Neuronal stem cell (in vitro differentiated cells): ENCODE data around the gene TNNI2.

Experiments used
- DNase-seq: peaks from one replicate; pipeline ENCODE4 v3.0.0-alpha.2; 2013; ENCODE audit warnings: low spot score
- H2AFZ ChIP-seq: one replicate; pipeline ENCODE4 v1.6.1; 2013; ENCODE audit warnings: mild to moderate bottlenecking, low read length, inconsistent platforms
- H2AK5ac ChIP-seq: 2 replicates; pipeline ENCODE4 v1.6.1; 2013; ENCODE audit warnings: low read depth, mild to moderate bottlenecking, inconsistent platforms, low read length, moderate library complexity, mixed read lengths
- H2BK120ac ChIP-seq: 2 replicates; pipeline ENCODE4 v1.6.1; 2013; ENCODE audit warnings: low read depth, mild to moderate bottlenecking, inconsistent platforms, low read length, moderate library complexity, mixed read lengths
- H2BK12ac ChIP-seq: one replicate; pipeline ENCODE4 v1.6.1; 2013; ENCODE audit warnings: low read length, inconsistent platforms
- H2BK15ac ChIP-seq: 2 replicates; pipeline ENCODE4 v1.6.1; 2013; ENCODE audit warnings: mild to moderate bottlenecking, low read length, inconsistent platforms, mixed read lengths
- H2BK5ac ChIP-seq: one replicate; pipeline ENCODE4 v1.6.1; 2013; ENCODE audit warnings: inconsistent platforms, mild to moderate bottlenecking, low read length, moderate library complexity
- H3K14ac ChIP-seq: one replicate; pipeline ENCODE4 v1.6.1; 2013; ENCODE audit warnings: low read length, inconsistent platforms
- H3K18ac ChIP-seq: 2 replicates; pipeline ENCODE4 v1.6.1; 2013; ENCODE audit warnings: low read length, inconsistent platforms
- H3K23ac ChIP-seq: 2 replicates; pipeline ENCODE4 v1.6.1; 2013; ENCODE audit warnings: low read depth, mild to moderate bottlenecking, mixed read lengths, low read length, inconsistent platforms; ENCODE audit not compliant: poor library complexity
- H3K27ac ChIP-seq: replicated peaks from 3 replicates; pipeline ENCODE4 v1.5.1; 2013; ENCODE audit warnings: low read length, inconsistent platforms
- H3K27me3 ChIP-seq, 3 experiments: 2 replicates each; pipeline ENCODE4 v1.6.1; 2013; ENCODE audit warnings: low read length in 3 of 3, mild to moderate bottlenecking in 2 of 3, inconsistent platforms in 1 of 3, low read depth in 1 of 3, mixed read lengths in 1 of 3, moderate library complexity in 1 of 3; ENCODE audit not compliant: control insufficient read depth in 3 of 3, insufficient read depth in 3 of 3
- H3K36me3 ChIP-seq, 2 donors: replicated peaks in 1 of 2; 2 replicates each; pipeline ENCODE4 v1.6.1; 2013; ENCODE audit warnings: low read length in 2 of 2; ENCODE audit not compliant: control insufficient read depth in 2 of 2, insufficient read depth in 2 of 2
- H3K4ac ChIP-seq: 2 replicates; pipeline ENCODE4 v1.6.1; 2013; ENCODE audit warnings: inconsistent platforms, mild to moderate bottlenecking, low read length, moderate library complexity
- H3K4me1 ChIP-seq, 2 donors: 1 replicate in 1 of 2; 2 replicates in 1 of 2; pipeline ENCODE4 v1.6.1; 2013; ENCODE audit warnings: low read length in 2 of 2, low read depth in 1 of 2; ENCODE audit not compliant: control insufficient read depth in 2 of 2, insufficient read depth in 1 of 2
- H3K4me2 ChIP-seq: one replicate; pipeline ENCODE4 v1.6.1; 2013; ENCODE audit warnings: mild to moderate bottlenecking, low read length, inconsistent platforms; ENCODE audit not compliant: insufficient read depth, poor library complexity, severe bottlenecking
- H3K4me3 ChIP-seq, 2 donors: 2 replicates each; pipeline ENCODE4 v1.5.1; 2013; ENCODE audit warnings: low read length in 2 of 2, mild to moderate bottlenecking in 2 of 2, inconsistent platforms in 1 of 2, moderate library complexity in 1 of 2
- H3K79me1 ChIP-seq: one replicate; pipeline ENCODE4 v1.6.1; 2013; ENCODE audit warnings: low read depth, mild to moderate bottlenecking, inconsistent platforms, low read length, moderate library complexity
- H3K9ac ChIP-seq: one replicate; pipeline ENCODE4 v1.6.1; 2013; ENCODE audit warnings: mild to moderate bottlenecking, low read depth, low read length, inconsistent platforms; ENCODE audit not compliant: poor library complexity
- H3K9me3 ChIP-seq, 2 donors: replicated peaks in 1 of 2; 2 replicates each; pipeline versions ENCODE3 to v1.6.1; 2013; ENCODE audit warnings: low read length in 2 of 2, mild to moderate bottlenecking in 2 of 2, inconsistent platforms in 1 of 2, low read depth in 1 of 2, mixed read lengths in 1 of 2, moderate library complexity in 1 of 2; ENCODE audit not compliant: control insufficient read depth in 2 of 2, insufficient read depth in 1 of 2
- H4K8ac ChIP-seq: one replicate; pipeline ENCODE4 v1.6.1; 2013; ENCODE audit warnings: low read depth, mild to moderate bottlenecking, inconsistent platforms, low read length, moderate library complexity
- H4K91ac ChIP-seq: one replicate; pipeline ENCODE4 v1.6.1; 2013; ENCODE audit warnings: low read length, low read depth, mild to moderate bottlenecking, inconsistent platforms; ENCODE audit not compliant: poor library complexity
- WGBS, 2 donors: extraction: QIAGEN DNeasy Blood & Tissue Kit; methylation state at CpG; one replicate each; pipeline ENCODE4 v1.1.7; 2013; ENCODE audit warnings: missing lambda C conversion rate in 2 of 2, mixed read lengths in 1 of 2; ENCODE audit not compliant: insufficient read length in 2 of 2, insufficient replicate concordance in 1 of 2; ENCODE audit errors: extremely low coverage in 2 of 2; 5-methylcytosine and 5-hydroxymethylcytosine counted together

Gene TNNI2

GRCh38 chr11:1834062-1834610 lies 4.6 kb upstream of the TNNI2 start:
- Histone ChIP-seq H3K27me3 (peaks cover 0 to 55% (median 0%) of the 10 kb centered on the region in 3 experiments), H2BK5ac (peak overlapping the region; percentile 95), H3K79me1 (no peaks in the 10 kb centered on the region), H3K4ac (peak overlapping the region; percentile 53), H3K18ac (peak overlapping the region; percentile 97), H2BK15ac (peak overlapping the region; percentile 100), H3K9ac (peak overlapping the region; percentile 63), H3K14ac (peak overlapping the region; percentile 94), H4K91ac (peak overlapping the region; percentile 64), H2AFZ (no peak overlapping the region), H4K8ac (peak overlapping the region; percentile 86), H3K27ac (no peak overlapping the region), H3K4me3 (no peak overlapping the region), H3K4me2 (no peak overlapping the region), H2BK120ac (peak overlapping the region; percentile 96), H3K23ac (peak overlapping the region; percentile 67), H2AK5ac (peak overlapping the region; percentile 100), H3K4me1 (peaks cover 0 to 18% of the 10 kb centered on the region in 2 donors), H3K36me3 (no peaks in the 10 kb centered on the region), H2BK12ac (peak overlapping the region; percentile 99), H3K9me3 (no peaks in the 10 kb centered on the region)
- whole genome bisulfite sequencing, 2 donors: no CpG with 5 or more reads among the region's 14 CpGs
- DNase-seq: no peak

- Histone ChIP-seq H3K9me3 (no peaks in the 10 kb centered on the region), H3K27ac (no peak within 1 kb of the TSS), H2BK120ac (peak within 1 kb of the TSS; percentile 96), H3K9ac (peak within 1 kb of the TSS; percentile 63), H4K8ac (peak within 1 kb of the TSS; percentile 86), H2BK12ac (peak within 1 kb of the TSS; percentile 99), H3K4me3 (no peak within 1 kb of the TSS), H2BK5ac (peak within 1 kb of the TSS; percentile 95), H3K79me1 (no peaks in the 10 kb centered on the region), H3K4ac (peak within 1 kb of the TSS; percentile 53), H2AK5ac (peak within 1 kb of the TSS; percentile 100), H3K14ac (peak within 1 kb of the TSS; percentile 94), H3K4me2 (no peak within 1 kb of the TSS), H3K4me1 (peaks cover 0 to 18% of the 10 kb centered on the region in 2 donors), H3K36me3 (no peaks in the 10 kb centered on the region), H3K23ac (peak within 1 kb of the TSS; percentile 67), H4K91ac (peak within 1 kb of the TSS; percentile 64), H3K18ac (peak within 1 kb of the TSS; percentile 97), H2BK15ac (peak within 1 kb of the TSS; percentile 100), H2AFZ (no peak within 1 kb of the TSS), H3K27me3 (peaks cover 0 to 51% (median 0%) of the 10 kb centered on the region in 3 experiments)
- no CpG with 5 or more reads among the region's 26 CpGs for WGBS, 2 donors
- DNase-seq: no peak
These were observed 3.8 kb upstream of the TNNI2 start, which contains the start of gene SYT8 for GRCh38 chr11:1834779-1835670. TSS of gene SYT8 (plus strand) at chr11:1834990. CDS start at chr11:1835106, 116 bp downstream.

- Histone ChIP-seq H2BK5ac (peak overlapping the region; percentile 93), H2BK12ac (peak overlapping the region; percentile 98), H3K14ac (peak overlapping the region; percentile 21), H2AK5ac (peak overlapping the region; percentile 92), H3K4me3 (no peak overlapping the region), H3K4ac (no peak overlapping the region), H3K36me3 (no peaks in the 10 kb centered on the region), H3K18ac (no peak overlapping the region), H2AFZ (no peak overlapping the region), H4K91ac (peak overlapping the region; percentile 3), H3K23ac (no peak overlapping the region), H3K27me3 (peaks cover 0 to 51% (median 0%) of the 10 kb centered on the region in 3 experiments), H3K9ac (no peak overlapping the region), H3K27ac (no peak overlapping the region), H3K79me1 (no peaks in the 10 kb centered on the region), H3K4me1 (peaks cover 0 to 18% of the 10 kb centered on the region in 2 donors), H2BK15ac (peak overlapping the region; percentile 97), H2BK120ac (no peak overlapping the region), H3K4me2 (no peak overlapping the region), H4K8ac (peak overlapping the region; percentile 17), H3K9me3 (no peaks in the 10 kb centered on the region)
- no CpG with 5 or more reads among the region's 12 CpGs for WGBS, 2 donors
- DNase-seq: no peak
These were observed 3.1 kb upstream of the TNNI2 start for GRCh38 chr11:1835671-1836010.
